ENCODE data around the gene TIMP1.

- TF ChIP-seq EZH2 (IDR thresholded peaks at IDR 0.05; ENCODE audit: low read depth) (no peak), CTCF (conservative IDR thresholded peaks at IDR 0.05) (no peak)
Measured at GRCh38 chrX:47543496-47543895, 38.7 kb upstream of the TIMP1 start.

All from PC-9 (cell line).